ENCODE results near the gene FOXD3. TPM values are rescaled to one million over a fixed set of nuclear protein-coding genes. Genes with fewer than 3 reads are reported as not detected.

Gene FOXD3
- total RNA-seq, 1 donor from 2014 or later, result not detected

DNA sequence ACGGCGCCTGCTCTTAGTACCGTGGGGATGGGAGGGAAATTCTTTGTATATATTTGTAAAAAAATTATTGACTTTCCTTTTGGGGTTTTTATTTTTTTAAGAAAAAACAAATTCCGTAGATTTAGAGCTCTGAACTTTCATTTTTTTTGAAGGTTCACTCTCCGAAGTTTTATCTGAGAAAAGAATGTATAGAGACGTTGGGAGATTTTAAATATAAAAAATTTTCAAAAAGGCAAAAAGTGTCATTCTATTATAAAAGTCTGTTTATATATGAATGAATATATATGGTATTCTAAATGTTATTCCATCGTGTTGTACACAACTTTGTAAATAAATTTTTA is 2.4 kb downstream of the FOXD3 start:
- intact Hi-C loops (cut with micrococcal nuclease), result loop anchor here (5.0 kb wide), 1 partner anchor 213 kb away; no protein-coding TSS in a partner anchor
- no peak for DNase-seq (ENCODE audit: low spot score)
- peaks cover 6% of the 10 kb centered on the region for H3K9me3 Mint-ChIP-seq
- peak overlapping the region; percentile 68 for H3K27ac Mint-ChIP-seq
- peak overlapping the region; percentile 57 for H3K4me3 Mint-ChIP-seq (ENCODE audit: low read depth)
- peaks cover 71% of the 10 kb centered on the region for H3K27me3 Mint-ChIP-seq (ENCODE audit: low read depth)
- peaks cover 10% of the 10 kb centered on the region for H3K36me3 Mint-ChIP-seq (ENCODE audit: low read depth)
- peaks cover 27% of the 10 kb centered on the region for H3K4me1 Mint-ChIP-seq (ENCODE audit: low read depth)

DNA sequence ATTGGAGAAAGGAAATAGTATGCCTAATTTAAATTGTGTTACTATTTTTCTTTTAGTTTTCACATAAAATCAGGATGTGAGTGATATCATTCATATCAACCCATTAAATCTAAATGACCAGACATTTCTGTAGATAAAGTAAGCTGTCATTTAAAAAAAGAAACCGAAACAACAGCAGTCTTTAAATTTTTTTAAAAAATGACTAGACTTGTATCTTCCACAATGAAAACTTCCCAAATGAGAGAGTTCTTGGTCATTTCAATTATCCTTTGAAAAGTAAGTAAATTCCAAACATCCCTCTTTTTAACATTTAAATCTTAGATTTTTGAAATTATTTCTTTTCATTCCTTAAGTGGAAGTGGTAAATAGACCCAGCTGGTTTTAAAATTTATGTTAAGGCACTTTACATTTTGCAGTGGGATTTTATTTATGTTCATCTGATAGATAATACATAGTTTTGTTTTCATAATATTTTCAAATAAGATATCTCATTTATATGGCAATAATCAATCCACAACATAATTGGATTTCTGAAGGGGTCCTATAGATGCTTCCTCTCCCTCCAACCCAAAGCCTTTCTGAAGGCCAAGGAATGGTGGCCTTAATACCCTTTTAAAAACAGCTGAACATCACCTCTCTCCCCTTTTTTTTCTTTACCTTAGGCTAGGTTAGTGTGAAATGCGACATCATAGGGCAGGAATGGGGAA is 3.1 kb downstream of the FOXD3 start:
- Mint-ChIP-seq H3K9me3 (peaks cover 6% of the 10 kb centered on the region), H3K4me1 (ENCODE audit: low read depth) (peaks cover 26% of the 10 kb centered on the region), H3K4me3 (ENCODE audit: low read depth) (no peak overlapping the region), H3K36me3 (ENCODE audit: low read depth) (peaks cover 10% of the 10 kb centered on the region), H3K27ac (peak overlapping the region; percentile 49), H3K27me3 (ENCODE audit: low read depth) (peaks cover 68% of the 10 kb centered on the region)
- DNase-seq (ENCODE audit: low spot score), result no peak
- intact Hi-C loops (cut with micrococcal nuclease), result loop anchor here (5.0 kb wide), 1 partner anchor 212 kb away; no protein-coding TSS in a partner anchor

DNA sequence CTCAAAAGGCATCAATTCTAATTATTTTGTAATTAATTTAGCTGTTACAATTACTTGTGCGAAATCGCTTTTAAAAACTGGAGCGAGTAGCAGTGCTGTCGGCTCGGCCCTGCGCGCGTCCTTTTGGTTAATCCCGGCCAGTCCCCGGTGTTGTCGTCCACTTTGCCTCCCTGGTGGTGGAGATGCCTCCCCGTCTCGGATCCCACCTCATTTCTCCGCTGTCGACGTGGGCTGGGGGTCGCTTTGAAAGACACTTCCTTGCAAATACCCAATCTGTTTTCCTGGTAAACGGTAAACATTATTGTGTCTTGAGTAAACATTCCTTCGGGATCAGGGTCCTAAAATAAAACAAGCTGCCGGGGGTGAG is 3.7 kb downstream of the FOXD3 start:
- H3K27me3 Mint-ChIP-seq (ENCODE audit: low read depth), result peaks cover 68% of the 10 kb centered on the region
- no peak for DNase-seq (ENCODE audit: low spot score)
- peaks cover 10% of the 10 kb centered on the region for H3K36me3 Mint-ChIP-seq (ENCODE audit: low read depth)
- H3K27ac Mint-ChIP-seq, result peak overlapping the region; percentile 15
- H3K4me1 Mint-ChIP-seq (ENCODE audit: low read depth), result peaks cover 26% of the 10 kb centered on the region
- intact Hi-C loops (cut with micrococcal nuclease), result loop anchor here (5.0 kb wide), 1 partner anchor 211 kb away; no protein-coding TSS in a partner anchor
- H3K9me3 Mint-ChIP-seq, result peaks cover 6% of the 10 kb centered on the region
- no peak overlapping the region for H3K4me3 Mint-ChIP-seq (ENCODE audit: low read depth)

DNA sequence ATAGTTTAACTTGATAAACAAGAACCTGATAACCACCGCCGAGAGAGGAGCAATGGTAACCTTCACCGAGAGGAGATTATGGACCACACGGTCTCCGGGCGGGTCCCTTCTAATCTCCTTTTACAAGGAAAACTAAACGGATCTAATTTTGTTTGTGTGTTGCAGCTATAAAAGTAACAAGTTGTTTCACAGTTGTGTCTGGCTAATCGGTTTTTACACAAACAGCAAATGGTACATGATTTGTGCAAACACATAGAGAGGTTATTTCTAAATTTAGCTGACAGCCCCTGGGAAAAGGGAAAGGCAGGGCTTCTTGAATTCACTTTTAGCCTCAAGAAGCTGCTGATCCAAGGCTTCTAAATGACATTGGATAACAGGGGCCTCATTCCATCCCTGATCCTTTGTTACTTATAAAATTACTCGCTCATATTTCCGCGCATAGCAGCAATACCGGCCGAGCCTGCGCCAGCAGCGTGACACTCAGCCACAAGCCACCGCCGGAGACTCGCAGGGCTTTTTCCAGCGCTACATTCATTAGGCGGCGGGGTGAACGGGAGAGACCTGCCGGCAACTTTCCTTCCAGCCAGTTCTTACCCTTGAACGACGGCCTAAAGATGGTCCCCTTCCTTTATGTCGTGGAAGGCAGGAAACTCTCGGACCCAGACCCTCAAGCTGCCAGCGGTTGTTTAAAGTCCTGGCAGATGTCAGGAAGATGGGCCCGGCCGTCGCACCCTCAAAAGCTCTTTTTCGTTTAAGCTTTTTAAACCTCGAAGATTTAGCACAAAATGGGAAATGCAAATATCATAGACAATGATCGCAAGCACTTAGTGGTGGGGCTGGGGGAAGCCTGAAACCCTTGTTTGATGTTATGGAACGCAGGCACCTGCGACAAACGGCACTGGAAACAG is 4.4 kb downstream of the FOXD3 start:
- Mint-ChIP-seq H3K4me3 (ENCODE audit: low read depth) (peak overlapping the region; percentile 21), H3K27ac (peak overlapping the region; percentile 15), H3K27me3 (ENCODE audit: low read depth) (peaks cover 64% of the 10 kb centered on the region), H3K9me3 (peaks cover 2% of the 10 kb centered on the region), H3K36me3 (ENCODE audit: low read depth) (peaks cover 4% of the 10 kb centered on the region), H3K4me1 (ENCODE audit: low read depth) (peaks cover 21% of the 10 kb centered on the region)
- no peak for DNase-seq (ENCODE audit: low spot score)
- intact Hi-C loops (cut with micrococcal nuclease), result loop anchor here (1.0 to 5.0 kb wide), 3 partner anchors 9 to 211 kb away; no protein-coding TSS in a partner anchor

DNA sequence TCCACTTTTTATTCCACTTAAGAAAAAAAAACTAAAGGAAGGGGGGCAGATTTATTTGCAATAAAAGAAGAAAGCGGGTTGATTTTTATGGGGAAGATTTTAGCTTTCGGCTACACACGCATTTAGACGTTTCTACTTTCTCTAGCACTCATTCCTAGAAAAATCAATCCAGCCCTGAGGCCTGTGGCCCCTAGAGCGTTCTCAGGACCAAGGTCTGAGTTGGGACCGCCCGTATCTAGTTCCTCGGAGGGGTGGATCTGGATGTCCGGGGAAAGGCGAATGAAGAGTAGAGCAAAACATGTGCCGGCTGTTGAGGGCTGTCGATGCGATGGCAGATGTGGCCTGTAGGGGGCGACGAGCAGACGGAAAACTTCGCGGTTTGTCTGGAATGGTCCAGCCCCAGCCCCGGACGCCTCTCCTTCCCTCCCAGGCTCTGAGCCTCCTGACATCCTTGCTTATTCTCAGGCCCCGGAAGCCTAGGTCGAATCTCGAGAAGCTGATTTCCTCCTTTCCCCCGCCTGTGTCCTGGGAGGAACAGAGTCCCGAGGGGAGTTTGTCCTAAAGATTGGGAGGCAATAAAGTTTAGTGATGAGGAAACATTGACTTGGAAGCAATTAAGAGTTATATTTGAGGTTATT is 5.2 kb downstream of the FOXD3 start:
- peak overlapping the region; percentile 17 for H3K27ac Mint-ChIP-seq
- peaks cover 19% of the 10 kb centered on the region for H3K4me1 Mint-ChIP-seq (ENCODE audit: low read depth)
- peaks cover 68% of the 10 kb centered on the region for H3K27me3 Mint-ChIP-seq (ENCODE audit: low read depth)
- intact Hi-C loops (cut with micrococcal nuclease), result loop anchor here (1.0 to 5.0 kb wide), 3 partner anchors 10 to 210 kb away; no protein-coding TSS in a partner anchor
- no peaks in the 10 kb centered on the region for H3K9me3 Mint-ChIP-seq
- H3K4me3 Mint-ChIP-seq (ENCODE audit: low read depth), result peak overlapping the region; percentile 21
- peak; percentile 56 for DNase-seq (ENCODE audit: low spot score)
- H3K36me3 Mint-ChIP-seq (ENCODE audit: low read depth), result peaks cover 3% of the 10 kb centered on the region

DNA sequence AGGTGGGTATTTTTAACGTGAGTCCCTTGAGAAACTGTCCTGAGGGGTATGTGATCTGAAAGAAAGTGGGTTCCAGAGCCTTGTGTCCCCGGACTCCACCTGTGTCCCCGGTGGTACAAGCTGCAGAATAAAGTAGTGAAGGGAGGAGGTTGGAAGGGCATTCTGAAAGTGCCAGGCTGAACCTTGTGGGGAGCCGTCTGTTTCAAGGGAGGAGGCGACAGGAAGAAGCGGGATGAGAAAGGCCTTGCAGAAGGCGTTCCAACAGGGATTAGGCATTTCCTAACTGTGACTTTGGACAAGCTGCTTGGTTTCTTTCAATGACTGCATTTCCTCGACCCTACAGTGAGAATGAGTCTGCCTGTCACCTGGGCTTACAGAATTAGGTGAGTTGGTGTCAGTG is 5.8 kb downstream of the FOXD3 start:
- Mint-ChIP-seq H3K4me1 (ENCODE audit: low read depth) (peaks cover 19% of the 10 kb centered on the region), H3K4me3 (ENCODE audit: low read depth) (no peak overlapping the region), H3K9me3 (no peaks in the 10 kb centered on the region), H3K27ac (no peak overlapping the region), H3K36me3 (ENCODE audit: low read depth) (peaks cover 3% of the 10 kb centered on the region), H3K27me3 (ENCODE audit: low read depth) (peaks cover 73% of the 10 kb centered on the region)
- DNase-seq (ENCODE audit: low spot score), result no peak
- intact Hi-C loops (cut with micrococcal nuclease), result loop anchor here (5.0 kb wide), 1 partner anchor 209 kb away; no protein-coding TSS in a partner anchor

DNA sequence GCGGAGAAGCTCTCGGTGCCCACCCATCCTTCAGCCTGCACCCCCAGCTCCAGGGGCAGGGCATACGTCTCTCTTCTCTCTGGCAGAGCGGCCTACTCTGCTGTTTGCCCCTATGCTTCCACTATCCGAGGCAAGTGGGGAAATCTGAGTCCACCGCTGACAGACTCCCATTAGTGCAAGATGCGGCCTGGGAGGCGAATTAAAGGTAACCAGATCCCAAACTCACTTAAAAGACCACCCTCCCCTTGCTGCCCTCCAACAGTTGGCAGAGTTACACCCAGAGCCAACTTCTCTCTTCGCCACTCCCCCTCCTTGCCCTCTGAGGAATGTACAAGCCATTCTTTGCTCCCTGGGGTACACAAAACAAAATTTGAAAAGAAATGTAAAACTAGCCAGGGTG is 6.4 kb downstream of the FOXD3 start:
- H3K27ac Mint-ChIP-seq, result no peak overlapping the region
- peaks cover 73% of the 10 kb centered on the region for H3K27me3 Mint-ChIP-seq (ENCODE audit: low read depth)
- H3K36me3 Mint-ChIP-seq (ENCODE audit: low read depth), result peaks cover 3% of the 10 kb centered on the region
- H3K4me1 Mint-ChIP-seq (ENCODE audit: low read depth), result peaks cover 19% of the 10 kb centered on the region
- no peak for DNase-seq (ENCODE audit: low spot score)
- intact Hi-C loops (cut with micrococcal nuclease), result loop anchor here (5.0 kb wide), 1 partner anchor 209 kb away; no protein-coding TSS in a partner anchor
- H3K4me3 Mint-ChIP-seq (ENCODE audit: low read depth), result no peak overlapping the region
- H3K9me3 Mint-ChIP-seq, result no peaks in the 10 kb centered on the region

DNA sequence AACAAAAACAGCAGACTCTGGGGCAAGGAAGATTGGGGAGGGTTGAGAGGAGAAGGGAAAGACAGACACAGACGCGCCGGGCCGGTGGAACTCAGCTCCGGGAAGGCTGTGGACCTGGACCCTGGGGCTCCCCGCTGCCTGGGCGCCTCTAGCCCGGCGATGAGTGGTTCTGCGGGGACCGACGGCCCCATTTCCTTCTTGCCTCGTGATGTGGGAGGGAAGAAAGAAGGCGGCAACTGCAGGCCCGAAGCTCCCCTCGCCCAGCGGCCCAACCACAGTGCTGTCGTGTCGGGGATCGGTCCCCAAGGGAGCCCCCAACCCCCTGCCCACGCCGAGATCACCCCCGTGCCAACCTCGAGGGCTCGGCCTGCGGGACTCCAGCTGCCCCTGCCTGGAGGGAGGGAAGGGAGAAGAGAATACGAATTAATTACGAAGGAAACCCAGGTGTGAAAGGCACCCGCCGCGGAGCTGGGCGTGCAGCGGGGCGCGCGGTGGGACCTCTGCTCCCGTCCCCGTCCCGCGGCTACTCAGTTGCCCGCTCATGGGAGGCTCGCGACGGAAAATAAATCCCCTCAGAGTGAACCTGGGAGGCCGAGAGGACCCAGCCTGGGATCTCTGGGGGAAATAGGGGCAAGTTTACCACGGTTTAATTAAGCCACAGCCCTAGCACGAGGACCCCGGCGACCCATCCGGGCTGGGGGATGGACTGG is 7.4 kb downstream of the FOXD3 start:
- Mint-ChIP-seq H3K36me3 (ENCODE audit: low read depth) (no peaks in the 10 kb centered on the region), H3K4me1 (ENCODE audit: low read depth) (peaks cover 16% of the 10 kb centered on the region), H3K27ac (no peak overlapping the region), H3K9me3 (no peaks in the 10 kb centered on the region), H3K27me3 (ENCODE audit: low read depth) (peaks cover 75% of the 10 kb centered on the region), H3K4me3 (ENCODE audit: low read depth) (no peak overlapping the region)
- intact Hi-C loops (cut with micrococcal nuclease), result loop anchor here (5.0 kb wide), 1 partner anchor 208 kb away; no protein-coding TSS in a partner anchor
- DNase-seq (ENCODE audit: low spot score), result no peak

DNA sequence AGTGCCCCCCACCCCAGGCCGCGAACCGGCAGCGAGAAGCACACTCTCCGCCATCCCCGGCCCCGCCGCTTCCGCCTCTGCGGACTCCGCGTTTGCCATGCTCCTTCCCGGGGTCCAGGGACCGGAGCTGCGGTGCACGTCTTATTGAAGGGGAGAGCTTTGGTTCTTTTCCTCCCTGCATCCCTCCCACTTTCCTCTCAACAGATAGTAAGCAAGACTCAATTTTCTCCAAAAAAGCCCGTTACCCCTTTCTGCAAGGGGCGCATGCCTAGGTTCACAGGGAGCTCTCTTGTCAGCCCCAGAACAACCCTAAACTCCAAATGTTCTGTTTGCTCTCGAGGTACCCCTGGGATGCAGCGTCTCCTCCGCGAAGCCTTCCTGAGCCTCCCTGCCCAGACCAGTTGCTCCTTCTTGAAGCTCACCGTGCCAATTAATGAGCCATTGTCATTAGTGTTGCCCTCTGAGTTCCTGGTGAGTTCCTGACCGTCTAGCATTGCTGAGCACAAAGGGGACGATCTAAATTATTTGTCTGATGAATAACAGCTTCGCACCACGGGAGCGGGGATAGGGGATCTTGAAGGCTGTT is 8.1 kb downstream of the FOXD3 start:
- H3K36me3 Mint-ChIP-seq (ENCODE audit: low read depth), result no peaks in the 10 kb centered on the region
- no peak overlapping the region for H3K27ac Mint-ChIP-seq
- intact Hi-C loops (cut with micrococcal nuclease), result no loop called here
- H3K9me3 Mint-ChIP-seq, result no peaks in the 10 kb centered on the region
- H3K4me1 Mint-ChIP-seq (ENCODE audit: low read depth), result peaks cover 16% of the 10 kb centered on the region
- H3K4me3 Mint-ChIP-seq (ENCODE audit: low read depth), result no peak overlapping the region
- H3K27me3 Mint-ChIP-seq (ENCODE audit: low read depth), result peaks cover 77% of the 10 kb centered on the region
- DNase-seq (ENCODE audit: low spot score), result no peak

DNA sequence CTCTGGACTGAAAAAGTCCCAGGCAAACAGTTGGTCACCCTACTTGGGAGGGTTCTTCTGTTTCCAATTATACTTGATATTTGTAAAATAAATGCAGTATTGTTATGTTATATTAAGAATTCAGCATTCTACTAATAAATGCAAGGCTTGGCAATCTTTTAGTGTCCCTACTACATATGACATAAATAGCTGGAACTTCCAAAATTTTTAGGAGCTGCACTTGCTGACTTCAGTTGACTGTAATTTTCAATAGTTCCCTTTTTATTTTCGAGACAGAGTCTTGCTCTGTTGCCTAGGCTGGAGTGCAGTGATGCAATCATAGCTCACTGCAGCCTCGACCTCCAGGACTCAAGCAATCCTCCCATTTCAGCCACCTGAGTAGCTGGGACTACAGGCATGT is 20.0 kb downstream of the FOXD3 start:
- DNase-seq (ENCODE audit: low spot score), result no peak
- H3K27me3 Mint-ChIP-seq (ENCODE audit: low read depth), result peaks cover 12% of the 10 kb centered on the region
- intact Hi-C loops (cut with micrococcal nuclease), result no loop called here
- no peaks in the 10 kb centered on the region for H3K4me1 Mint-ChIP-seq (ENCODE audit: low read depth)
- no peak overlapping the region for H3K27ac Mint-ChIP-seq
- H3K36me3 Mint-ChIP-seq (ENCODE audit: low read depth), result no peaks in the 10 kb centered on the region
- no peaks in the 10 kb centered on the region for H3K9me3 Mint-ChIP-seq
- H3K4me3 Mint-ChIP-seq (ENCODE audit: low read depth), result no peak overlapping the region

DNA sequence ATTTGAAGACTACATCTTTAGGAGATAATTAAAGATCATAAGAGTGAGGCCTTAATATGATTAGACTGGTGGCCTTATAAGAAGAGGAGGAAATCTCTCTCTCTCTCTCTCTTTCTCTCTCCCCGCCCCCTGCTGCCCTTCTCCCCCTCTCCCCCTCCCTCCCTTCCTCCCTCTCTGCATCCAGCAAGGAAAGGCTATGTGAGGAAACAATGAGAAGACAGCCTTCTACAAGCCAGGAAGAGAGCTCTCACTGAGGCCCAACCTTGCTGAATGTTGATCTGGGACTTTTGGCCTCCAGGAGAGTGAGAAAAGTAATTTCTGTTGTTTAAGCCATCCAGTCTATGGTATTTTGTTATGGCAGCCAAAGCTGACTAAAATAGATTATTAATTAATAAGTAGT is 21.6 kb downstream of the FOXD3 start:
- Mint-ChIP-seq H3K36me3 (ENCODE audit: low read depth) (no peaks in the 10 kb centered on the region), H3K27me3 (ENCODE audit: low read depth) (peaks cover 15% of the 10 kb centered on the region), H3K4me3 (ENCODE audit: low read depth) (no peak overlapping the region), H3K4me1 (ENCODE audit: low read depth) (no peaks in the 10 kb centered on the region), H3K27ac (no peak overlapping the region), H3K9me3 (no peaks in the 10 kb centered on the region)
- intact Hi-C loops (cut with micrococcal nuclease), result no loop called here
- DNase-seq (ENCODE audit: low spot score), result no peak

DNA sequence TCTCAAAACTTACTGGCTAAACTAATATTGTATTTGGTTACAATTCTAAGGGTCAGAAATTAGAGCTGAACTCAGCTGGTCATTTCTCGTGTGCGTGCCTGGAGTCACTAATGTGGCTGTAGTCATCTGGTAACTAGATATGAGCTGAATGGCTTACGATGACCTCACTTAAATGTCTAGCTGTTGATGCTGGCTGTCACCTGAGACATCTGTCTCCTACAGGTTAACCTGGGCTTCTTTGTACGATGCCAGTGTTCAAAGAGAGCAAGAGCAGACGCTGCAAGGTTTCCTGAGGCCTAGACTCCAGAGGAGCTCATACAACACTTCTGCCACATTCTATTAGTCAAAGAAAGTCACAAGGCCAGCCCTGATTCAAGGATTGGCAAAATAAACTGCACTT is 28.0 kb downstream of the FOXD3 start:
- Mint-ChIP-seq H3K4me3 (ENCODE audit: low read depth) (no peak overlapping the region), H3K9me3 (no peaks in the 10 kb centered on the region), H3K36me3 (ENCODE audit: low read depth) (no peaks in the 10 kb centered on the region), H3K27ac (no peak overlapping the region), H3K4me1 (ENCODE audit: low read depth) (no peaks in the 10 kb centered on the region), H3K27me3 (ENCODE audit: low read depth) (peaks cover 29% of the 10 kb centered on the region)
- no peak for DNase-seq (ENCODE audit: low spot score)
- intact Hi-C loops (cut with micrococcal nuclease), result no loop called here

All from activated T-helper 2 cell treated with anti-CD3 and anti-CD28 coated beads, Interferon-gamma antibody, Interleukin-2, Interleukin-4, amounts not matched to agents 10 μg/mL and 5 μg/mL and 100 μg/mL, durations not matched to agents 14 hours and 24 hours and 36 hours (primary cell).